Activated CD8-positive, alpha-beta memory T cell treated with anti-CD3 and anti-CD28 coated beads, Interleukin-2, amount 50 U/mL, for 4 hours (primary cell): ENCODE results near the gene CYP4A11.
"Not testable (repeated sequence)": the region's sequence is repeated elsewhere in the genome, so short reads cannot be mapped to it uniquely, and the experiment has no call there.

Source experiments
- DNase-seq: peaks from one replicate; pipeline ENCODE4 v3.0.0-alpha.2; 2020

CYP4A11 gene

GRCh38 chr1:46941135-46941694 is at the start of gene CYP4A11:
TSS of gene CYP4A11 (minus strand) at chr1:46941476. CDS start at chr1:46941433, 43 bp downstream.
- DNase-seq: no peak

DNA sequence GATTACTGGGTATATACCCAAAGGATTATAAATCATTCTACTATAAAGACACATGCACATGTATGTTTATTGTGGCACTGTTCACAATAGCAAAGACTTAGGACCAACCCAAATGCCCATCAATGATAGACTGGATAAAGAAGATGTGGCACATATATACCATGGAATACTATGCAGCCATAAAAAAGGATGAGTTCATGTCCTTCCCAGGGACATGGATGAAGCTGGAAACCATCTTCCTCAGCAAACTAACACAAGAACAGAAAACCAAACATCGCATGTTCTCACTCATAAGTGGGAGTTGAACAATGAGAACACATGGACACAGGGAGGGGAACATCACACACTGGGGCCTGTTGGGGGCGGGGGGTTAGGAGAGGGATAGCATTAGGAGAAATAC is 49.3 kb upstream of the CYP4A11 start:
- DNase-seq: not testable (repeated sequence)

DNA sequence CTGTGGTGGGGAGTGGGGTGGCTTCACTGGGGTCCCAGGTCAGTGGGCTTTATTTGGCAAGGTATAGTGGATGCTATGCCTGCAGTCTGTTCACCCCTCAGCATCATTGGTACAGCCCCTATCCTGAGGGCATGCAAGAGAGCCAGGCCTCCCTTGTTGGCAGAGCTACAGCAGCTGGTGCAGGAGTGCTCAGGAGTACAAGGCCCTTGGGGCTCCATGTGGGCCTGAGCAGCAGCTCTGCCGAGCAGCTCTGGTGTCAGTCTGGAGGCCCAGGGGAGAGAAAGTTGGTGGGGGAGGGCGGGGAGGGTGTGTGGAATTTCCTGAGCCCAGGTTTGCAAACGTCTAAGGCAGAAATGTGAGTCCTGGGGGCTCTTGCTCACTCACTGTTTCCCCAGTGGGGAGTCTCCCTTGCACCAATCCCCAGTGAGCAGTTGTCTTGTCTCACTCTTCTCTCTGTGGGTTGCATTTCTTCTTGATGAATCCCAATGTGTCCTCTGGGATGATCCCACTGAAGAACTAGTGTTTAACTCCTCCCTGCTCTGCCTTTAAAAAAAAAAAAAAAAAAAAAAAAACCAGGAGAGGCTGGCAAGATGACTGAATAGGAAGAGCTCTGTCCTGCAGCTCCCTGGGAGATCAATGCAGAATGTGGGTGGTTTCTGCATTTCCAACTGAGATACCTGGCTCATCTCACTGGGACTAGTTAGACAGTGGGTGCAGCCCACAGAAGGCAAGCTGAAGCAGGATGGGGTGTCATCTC is 42.7 kb upstream of the CYP4A11 start:
- DNase-seq: no peak

GRCh38 chr1:46983166-46983829 is 42.0 kb upstream of the CYP4A11 start:
- DNase-seq: no peak

DNA sequence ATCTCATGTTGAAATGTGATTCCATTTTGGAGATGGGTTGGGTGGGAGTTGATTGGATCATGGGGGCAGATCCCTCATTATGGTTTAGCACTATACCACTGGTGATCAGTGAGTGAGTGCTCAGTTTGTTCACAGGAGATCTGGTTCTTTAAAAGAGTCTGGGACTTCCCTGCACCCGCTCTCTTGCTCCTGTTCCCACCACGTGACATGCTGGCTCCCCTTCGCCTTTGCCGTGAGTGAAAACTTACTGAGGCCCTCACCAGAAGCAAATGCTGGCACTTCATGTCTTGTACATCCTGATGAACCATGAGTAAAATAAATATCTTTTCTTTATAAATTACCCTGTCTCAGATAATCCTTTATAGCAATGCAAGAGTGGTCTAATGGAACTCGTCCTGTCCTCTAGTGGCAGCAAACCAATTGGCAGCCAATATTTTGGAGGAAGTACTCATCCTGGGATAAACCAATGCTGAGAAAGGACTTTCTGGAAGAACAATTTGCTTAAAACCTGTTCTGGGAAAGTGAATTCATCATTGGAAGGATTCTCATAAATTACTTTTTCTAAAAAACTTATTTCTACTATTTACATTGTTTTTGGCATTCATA is 27.8 kb upstream of the CYP4A11 start:
- DNase-seq: no peak

DNA sequence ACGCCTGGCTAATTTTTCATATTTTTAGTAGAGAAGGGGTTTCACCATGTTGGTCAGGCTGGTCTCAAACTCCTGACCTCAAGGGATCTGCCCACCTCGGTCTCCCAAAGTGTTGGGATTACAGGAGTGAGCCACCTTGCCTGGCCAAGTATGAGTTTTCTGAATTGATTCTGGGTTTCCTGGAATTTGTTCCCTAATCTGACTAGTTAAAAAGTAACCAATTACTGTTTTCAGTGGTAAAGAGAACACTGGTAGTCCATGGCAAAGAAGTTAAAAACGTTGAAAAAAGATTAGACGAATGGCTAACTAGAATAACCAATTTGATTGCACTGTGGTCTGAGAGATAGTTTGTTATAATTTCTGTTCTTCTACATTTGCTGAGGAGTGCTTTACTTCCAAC is 21.0 kb upstream of the CYP4A11 start:
- not testable (repeated sequence) for DNase-seq

DNA sequence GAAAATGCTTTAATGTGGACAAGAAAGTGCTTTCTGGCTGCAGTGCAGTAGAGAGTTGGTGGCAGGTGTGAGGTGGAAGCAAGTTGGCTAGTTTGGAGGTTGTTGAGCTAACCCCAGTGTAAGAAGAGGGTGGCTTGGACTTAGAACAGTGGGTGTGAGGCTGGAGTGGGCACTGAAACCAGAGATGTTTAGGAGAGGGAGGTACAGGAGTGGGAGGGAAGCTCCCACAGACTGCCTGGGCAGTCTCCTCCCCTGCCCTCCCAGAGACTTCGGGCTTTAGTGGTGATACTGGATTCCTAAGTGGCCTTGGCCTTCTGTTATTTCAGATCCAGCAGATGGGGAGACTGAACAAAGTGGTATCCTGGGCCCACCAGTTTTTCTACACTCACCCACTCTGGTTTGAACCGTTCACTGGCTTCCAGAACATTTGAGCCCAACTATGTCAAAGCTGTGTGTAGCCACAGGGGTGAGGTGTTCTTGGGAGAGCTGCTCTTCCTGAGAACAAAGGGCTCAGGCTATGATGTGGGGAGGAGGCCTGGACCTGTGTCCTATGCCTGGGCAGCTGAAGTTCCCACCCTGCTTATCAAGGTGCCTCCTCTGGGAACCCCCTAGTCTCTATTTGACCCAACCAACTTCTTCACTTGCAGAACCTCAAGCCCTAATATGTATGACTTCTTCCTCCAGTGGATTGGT is 19.9 kb upstream of the CYP4A11 start:
- DNase-seq: no peak

- no peak for DNase-seq
Observed at GRCh38 chr1:46960250-46960649, 19.0 kb upstream of the CYP4A11 start.

DNA sequence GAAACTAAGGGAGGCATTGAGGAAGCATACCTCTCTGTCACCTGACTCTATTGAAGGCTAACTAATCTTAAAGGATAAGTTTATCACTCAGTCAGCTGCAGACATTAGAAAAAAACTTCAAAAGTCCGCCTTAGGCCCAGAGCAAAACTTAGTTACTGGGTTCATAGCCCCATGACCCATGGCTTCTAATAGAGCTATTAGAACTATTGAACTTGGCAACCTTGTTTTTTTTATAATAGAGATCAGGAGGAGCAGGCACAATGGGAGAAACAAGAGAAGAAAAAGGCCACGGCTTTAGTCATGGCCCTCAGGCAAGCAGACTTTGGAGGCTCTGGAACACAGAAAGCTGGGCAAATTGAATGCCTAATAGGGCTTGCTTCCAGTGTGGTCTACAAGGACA is 13.8 kb upstream of the CYP4A11 start:
- DNase-seq: not testable (repeated sequence)

DNA sequence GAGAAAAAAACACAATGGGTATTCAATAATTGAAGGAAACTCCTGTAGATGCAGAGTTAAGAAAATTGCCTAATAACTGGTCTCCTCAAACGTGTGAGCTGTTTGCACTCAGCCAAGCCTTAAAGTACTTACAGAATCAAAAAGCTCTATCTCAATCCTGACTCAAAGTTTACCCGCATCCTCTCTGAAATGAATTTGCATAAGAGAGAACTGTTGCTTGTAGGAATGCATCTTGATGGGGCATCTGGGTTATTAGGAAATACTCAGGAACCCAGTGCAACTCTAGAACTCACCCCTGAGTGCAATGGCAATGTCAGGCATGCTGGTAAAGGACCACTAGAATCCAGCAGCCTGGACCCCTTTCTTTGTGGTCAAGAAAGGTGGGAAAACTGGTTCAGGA is 12.6 kb upstream of the CYP4A11 start:
- not testable (repeated sequence) for DNase-seq

DNA sequence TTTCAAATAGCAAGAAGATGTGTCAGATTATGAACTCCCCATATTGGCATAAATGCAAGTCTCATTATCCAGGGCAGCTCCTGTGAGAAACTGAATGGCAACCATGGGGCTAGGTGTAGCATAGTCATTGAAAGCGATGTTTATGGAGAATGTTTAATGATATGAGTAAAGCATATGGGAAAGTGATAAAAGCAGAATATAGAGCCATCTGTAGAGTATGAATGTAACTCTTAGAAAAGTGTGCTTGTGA is 8.1 kb upstream of the CYP4A11 start:
- not testable (repeated sequence) for DNase-seq

- DNase-seq: no peak
Observed at GRCh38 chr1:46948629-46949416, 7.5 kb upstream of the CYP4A11 start.

DNA sequence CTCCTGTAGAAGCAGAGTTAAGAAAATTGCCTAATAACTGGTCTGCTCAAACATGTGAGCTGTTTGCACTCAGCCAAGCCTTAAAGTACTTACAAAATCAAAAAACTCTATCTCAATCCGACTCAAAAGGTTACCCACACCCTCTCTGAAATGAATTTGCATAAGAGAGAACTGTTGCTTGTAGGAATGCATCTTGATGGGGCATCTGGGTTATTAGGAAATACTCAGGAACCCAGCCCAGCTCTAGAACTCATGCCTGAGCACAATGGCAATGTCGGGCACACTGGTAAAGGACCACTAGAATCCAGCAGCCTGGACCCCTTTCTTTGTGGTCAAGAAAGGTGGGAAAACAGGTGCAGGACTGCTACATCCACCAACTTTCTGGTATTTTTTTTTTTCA is 6.4 kb upstream of the CYP4A11 start:
- not testable (repeated sequence) for DNase-seq

- DNase-seq: no peak
Observed at GRCh38 chr1:46942086-46942485, 810 bp upstream of the CYP4A11 start.

GRCh38 chr1:46940307-46940706 is 969 bp downstream of the CYP4A11 start:
- DNase-seq: no peak

DNA sequence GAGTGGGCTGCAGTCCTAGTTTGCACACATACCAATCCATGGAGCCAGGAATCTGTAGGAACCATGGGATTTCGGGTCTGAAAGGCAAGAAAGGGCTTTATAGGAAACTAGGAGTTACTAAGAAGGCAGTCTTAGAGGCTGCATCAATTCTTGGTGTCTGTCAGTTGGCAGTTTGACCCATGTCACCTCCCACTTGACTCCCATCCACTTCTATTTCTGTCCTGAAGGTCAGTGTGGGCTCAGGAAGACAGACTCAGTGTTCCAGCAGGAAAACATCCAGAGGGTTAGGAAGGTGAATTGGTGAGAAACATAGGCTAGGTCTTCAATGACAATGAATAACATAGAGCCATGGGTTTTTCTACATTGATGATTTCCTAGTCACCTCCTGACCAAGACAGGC is 4.0 kb downstream of the CYP4A11 start:
- no peak for DNase-seq

DNA sequence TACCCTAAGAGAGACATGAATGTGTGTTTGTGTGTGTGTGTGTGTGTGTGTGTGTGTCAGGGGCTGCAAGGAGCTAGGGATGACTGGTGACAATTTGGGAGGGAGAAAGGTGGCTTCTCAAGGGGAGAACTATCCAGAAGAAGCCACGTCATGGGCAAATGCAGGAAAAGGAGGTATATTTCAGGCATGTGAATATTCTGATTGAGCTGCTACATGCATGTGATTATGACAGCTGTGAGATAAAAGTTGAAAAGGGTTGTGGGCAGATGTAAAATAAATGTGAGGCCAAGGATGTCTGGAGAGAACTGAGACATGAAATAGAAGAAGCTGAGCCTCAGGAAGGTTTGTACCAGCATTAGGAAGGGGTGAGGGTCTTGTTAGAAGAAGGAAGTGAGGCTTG is 4.5 kb downstream of the CYP4A11 start:
- DNase-seq: no peak

- DNase-seq: not testable (repeated sequence)
Observed at GRCh38 chr1:46934852-46935251, 6.4 kb downstream of the CYP4A11 start.

- DNase-seq: not testable (repeated sequence)
Observed at GRCh38 chr1:46932020-46932419, 9.3 kb downstream of the CYP4A11 start.

GRCh38 chr1:46931151-46931550 is 10.1 kb downstream of the CYP4A11 start:
- DNase-seq: no peak

DNA sequence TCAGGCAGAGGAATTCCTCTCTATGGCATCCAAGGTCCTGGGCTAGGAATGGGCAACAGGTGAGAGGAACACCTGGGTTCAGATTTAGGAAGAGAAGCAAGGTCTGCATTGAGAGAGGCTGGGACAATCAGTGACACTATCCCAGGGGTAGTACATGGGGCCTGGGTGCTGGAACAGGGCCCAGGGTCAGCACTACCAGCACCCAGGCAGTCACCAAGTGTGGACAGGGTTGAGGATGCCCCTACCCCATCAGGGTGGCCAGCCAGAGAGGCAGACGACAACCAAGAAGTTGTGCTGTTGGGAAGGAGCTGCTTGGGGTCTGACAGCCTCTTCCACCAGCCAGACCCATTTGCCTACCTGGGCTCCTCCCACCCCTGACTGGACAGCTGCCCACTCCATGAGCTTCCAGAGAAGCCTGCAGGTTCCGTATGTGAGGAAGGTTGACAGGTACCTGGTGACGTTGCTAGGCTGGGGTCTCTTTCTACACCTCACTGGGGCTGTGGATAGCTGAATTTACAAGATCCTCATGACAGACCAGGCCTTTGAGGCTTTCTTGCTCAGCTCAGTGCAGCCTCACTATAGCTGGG is 13.9 kb downstream of the CYP4A11 start:
- no peak for DNase-seq

DNA sequence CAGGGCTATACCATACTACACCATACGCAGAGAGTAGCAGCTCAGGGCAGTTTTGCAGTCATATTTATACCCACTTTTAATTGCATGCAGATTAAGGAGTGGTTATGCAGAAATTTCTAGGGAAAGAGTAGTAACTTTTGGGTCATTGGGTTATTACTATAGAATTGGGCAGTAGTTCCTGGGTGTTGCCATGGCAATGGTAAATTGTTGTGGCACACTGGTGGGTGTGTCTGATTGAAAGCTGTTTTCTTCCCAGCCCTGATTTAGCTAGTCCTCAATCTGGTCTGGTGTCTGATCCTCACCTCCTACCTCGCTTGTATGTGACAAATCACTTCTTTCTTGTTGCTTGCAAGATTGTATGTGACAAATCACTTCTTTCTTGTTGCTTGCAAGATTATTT is 30.5 kb downstream of the CYP4A11 start:
- no peak for DNase-seq
